H1 (cell line): ENCODE data around the gene PAOX. TPM values are rescaled to one million over a fixed set of nuclear protein-coding genes. Genes with fewer than 3 reads are reported as not detected.

Experiments
- EP300 ChIP-seq, 2 experiments: IDR thresholded peaks; 1 replicate in 1 of 2; 2 replicates in 1 of 2; pipeline ENCODE4 v1.6.1; 2011 to 2012; ENCODE audit warnings: low read depth in 2 of 2, low read length in 2 of 2, mild to moderate bottlenecking in 2 of 2, borderline replicate concordance in 1 of 2, inconsistent platforms in 1 of 2, moderate library complexity in 1 of 2
- PHF8 ChIP-seq: fragments of 200-600 bp; sonication (generic); conservative IDR thresholded peaks from 2 replicates; pipeline ENCODE4 v1.7.1; 2012; ENCODE audit warnings: low read depth, mild to moderate bottlenecking, inconsistent platforms, low read length, moderate library complexity
- RBBP5 ChIP-seq: IDR thresholded peaks from 2 replicates; pipeline ENCODE4 v1.7.1; 2012; ENCODE audit warnings: low read depth, mild to moderate bottlenecking, inconsistent platforms, low read length, moderate library complexity, borderline replicate concordance
- RXRA ChIP-seq: IDR thresholded peaks from 2 replicates; pipeline ENCODE4 v1.6.1; 2011; ENCODE audit warnings: low read depth, mild to moderate bottlenecking, low read length, moderate library complexity; ENCODE audit not compliant: insufficient read depth
- SAP30 ChIP-seq: fragments of 300-600 bp; sonication (generic); IDR thresholded peaks from 2 replicates; pipeline ENCODE4 v1.7.1; 2012; ENCODE audit warnings: low read length, moderate library complexity, mild to moderate bottlenecking, inconsistent platforms; ENCODE audit not compliant: insufficient read depth, insufficient replicate concordance
- SP2 ChIP-seq: IDR thresholded peaks from 2 replicates; pipeline ENCODE4 v1.6.1; 2012; ENCODE audit warnings: mild to moderate bottlenecking, low read length, inconsistent platforms
- ZNF274 ChIP-seq: IDR thresholded peaks from 2 replicates; pipeline ENCODE4 v1.7.0; 2012; ENCODE audit warnings: low read length, borderline replicate concordance; ENCODE audit errors: extremely low read depth
- polyA plus RNA-seq, 7 experiments: library from polyadenylated mRNA; depleted of rRNA in 3 of 7; stranded (reverse) in 5 of 7; unstranded in 2 of 7; fragments of >200 nt in 5 of 7; fragments of 200-250 nt in 2 of 7; gene quantifications; 1 replicate in 5 of 7; 2 replicates in 1 of 7; 4 replicates in 1 of 7; pipeline versions ENCODE4 v1.2.1 to v1.2.3, GENCODE V29; 2011 to 2013; ENCODE audit warnings: missing spikeins in 2 of 7, mixed read lengths in 2 of 7
- total RNA-seq: library from RNA; stranded (reverse); fragmentation: NEBNext Ultra II Directional; extraction: Animal tissue kit (Norgen Biotek cat#: 25700); gene quantifications from 2 replicates; pipeline ENCODE4 v1.2.1, GENCODE V29; 2021
- TF ChIP-seq, protein P1 (sequence below): fragments of 300-600 bp; sonication (generic); IDR thresholded peaks from 2 replicates; pipeline ENCODE4 v1.7.1; 2012; ENCODE audit warnings: low read length, moderate library complexity, mild to moderate bottlenecking, inconsistent platforms; ENCODE audit not compliant: insufficient replicate concordance
- TF ChIP-seq, protein P2 (sequence below): IDR thresholded peaks from 2 replicates; pipeline ENCODE4 v1.6.1; 2012; ENCODE audit warnings: inconsistent platforms
- TF ChIP-seq, protein P3 (sequence below): IDR thresholded peaks from 2 replicates; pipeline ENCODE4 v1.6.1; 2011; ENCODE audit warnings: low read depth, mild to moderate bottlenecking, low read length; ENCODE audit not compliant: insufficient read depth

PAOX gene
- total and polyA plus RNA-seq, 2 of the 8 experiments (the other 6 are each of a cell fraction or from before 2014, with no cell fraction given): 3.7 to 4.3 TPM

DNA sequence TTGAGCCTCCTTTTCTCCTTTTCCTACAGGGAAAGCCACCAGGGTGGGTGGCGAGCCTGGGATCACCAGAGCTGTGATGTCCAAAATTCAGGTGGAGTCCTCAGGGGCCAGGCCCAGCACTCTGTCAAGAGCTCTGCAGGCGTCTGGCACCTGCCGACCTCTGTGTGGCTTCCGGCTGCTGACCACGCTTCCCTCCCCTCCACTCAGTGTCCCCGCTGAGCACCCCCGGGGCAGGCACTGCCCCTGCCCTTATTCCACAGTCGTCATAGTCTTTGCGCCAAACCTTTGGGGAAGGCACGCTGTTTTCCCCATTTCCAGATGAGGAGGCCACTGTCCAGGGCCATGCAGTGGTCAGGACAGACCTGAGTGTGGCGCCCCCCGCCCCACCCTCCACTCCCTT lies 22.4 kb downstream of the PAOX start (continued):
- TF ChIP-seq, protein P1, sequence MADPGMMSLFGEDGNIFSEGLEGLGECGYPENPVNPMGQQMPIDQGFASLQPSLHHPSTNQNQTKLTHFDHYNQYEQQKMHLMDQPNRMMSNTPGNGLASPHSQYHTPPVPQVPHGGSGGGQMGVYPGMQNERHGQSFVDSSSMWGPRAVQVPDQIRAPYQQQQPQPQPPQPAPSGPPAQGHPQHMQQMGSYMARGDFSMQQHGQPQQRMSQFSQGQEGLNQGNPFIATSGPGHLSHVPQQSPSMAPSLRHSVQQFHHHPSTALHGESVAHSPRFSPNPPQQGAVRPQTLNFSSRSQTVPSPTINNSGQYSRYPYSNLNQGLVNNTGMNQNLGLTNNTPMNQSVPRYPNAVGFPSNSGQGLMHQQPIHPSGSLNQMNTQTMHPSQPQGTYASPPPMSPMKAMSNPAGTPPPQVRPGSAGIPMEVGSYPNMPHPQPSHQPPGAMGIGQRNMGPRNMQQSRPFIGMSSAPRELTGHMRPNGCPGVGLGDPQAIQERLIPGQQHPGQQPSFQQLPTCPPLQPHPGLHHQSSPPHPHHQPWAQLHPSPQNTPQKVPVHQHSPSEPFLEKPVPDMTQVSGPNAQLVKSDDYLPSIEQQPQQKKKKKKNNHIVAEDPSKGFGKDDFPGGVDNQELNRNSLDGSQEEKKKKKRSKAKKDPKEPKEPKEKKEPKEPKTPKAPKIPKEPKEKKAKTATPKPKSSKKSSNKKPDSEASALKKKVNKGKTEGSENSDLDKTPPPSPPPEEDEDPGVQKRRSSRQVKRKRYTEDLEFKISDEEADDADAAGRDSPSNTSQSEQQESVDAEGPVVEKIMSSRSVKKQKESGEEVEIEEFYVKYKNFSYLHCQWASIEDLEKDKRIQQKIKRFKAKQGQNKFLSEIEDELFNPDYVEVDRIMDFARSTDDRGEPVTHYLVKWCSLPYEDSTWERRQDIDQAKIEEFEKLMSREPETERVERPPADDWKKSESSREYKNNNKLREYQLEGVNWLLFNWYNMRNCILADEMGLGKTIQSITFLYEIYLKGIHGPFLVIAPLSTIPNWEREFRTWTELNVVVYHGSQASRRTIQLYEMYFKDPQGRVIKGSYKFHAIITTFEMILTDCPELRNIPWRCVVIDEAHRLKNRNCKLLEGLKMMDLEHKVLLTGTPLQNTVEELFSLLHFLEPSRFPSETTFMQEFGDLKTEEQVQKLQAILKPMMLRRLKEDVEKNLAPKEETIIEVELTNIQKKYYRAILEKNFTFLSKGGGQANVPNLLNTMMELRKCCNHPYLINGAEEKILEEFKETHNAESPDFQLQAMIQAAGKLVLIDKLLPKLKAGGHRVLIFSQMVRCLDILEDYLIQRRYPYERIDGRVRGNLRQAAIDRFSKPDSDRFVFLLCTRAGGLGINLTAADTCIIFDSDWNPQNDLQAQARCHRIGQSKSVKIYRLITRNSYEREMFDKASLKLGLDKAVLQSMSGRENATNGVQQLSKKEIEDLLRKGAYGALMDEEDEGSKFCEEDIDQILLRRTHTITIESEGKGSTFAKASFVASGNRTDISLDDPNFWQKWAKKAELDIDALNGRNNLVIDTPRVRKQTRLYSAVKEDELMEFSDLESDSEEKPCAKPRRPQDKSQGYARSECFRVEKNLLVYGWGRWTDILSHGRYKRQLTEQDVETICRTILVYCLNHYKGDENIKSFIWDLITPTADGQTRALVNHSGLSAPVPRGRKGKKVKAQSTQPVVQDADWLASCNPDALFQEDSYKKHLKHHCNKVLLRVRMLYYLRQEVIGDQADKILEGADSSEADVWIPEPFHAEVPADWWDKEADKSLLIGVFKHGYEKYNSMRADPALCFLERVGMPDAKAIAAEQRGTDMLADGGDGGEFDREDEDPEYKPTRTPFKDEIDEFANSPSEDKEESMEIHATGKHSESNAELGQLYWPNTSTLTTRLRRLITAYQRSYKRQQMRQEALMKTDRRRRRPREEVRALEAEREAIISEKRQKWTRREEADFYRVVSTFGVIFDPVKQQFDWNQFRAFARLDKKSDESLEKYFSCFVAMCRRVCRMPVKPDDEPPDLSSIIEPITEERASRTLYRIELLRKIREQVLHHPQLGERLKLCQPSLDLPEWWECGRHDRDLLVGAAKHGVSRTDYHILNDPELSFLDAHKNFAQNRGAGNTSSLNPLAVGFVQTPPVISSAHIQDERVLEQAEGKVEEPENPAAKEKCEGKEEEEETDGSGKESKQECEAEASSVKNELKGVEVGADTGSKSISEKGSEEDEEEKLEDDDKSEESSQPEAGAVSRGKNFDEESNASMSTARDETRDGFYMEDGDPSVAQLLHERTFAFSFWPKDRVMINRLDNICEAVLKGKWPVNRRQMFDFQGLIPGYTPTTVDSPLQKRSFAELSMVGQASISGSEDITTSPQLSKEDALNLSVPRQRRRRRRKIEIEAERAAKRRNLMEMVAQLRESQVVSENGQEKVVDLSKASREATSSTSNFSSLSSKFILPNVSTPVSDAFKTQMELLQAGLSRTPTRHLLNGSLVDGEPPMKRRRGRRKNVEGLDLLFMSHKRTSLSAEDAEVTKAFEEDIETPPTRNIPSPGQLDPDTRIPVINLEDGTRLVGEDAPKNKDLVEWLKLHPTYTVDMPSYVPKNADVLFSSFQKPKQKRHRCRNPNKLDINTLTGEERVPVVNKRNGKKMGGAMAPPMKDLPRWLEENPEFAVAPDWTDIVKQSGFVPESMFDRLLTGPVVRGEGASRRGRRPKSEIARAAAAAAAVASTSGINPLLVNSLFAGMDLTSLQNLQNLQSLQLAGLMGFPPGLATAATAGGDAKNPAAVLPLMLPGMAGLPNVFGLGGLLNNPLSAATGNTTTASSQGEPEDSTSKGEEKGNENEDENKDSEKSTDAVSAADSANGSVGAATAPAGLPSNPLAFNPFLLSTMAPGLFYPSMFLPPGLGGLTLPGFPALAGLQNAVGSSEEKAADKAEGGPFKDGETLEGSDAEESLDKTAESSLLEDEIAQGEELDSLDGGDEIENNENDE: no peak
- TF ChIP-seq EP300 (IDR thresholded peaks at IDR 0.05; ENCODE audit: borderline replicate concordance in 1 of 2, low read depth in 2 of 2, low read length in 2 of 2): no peak
- no peak for TF ChIP-seq RBBP5
- TF ChIP-seq SP2: no peak
- TF ChIP-seq PHF8: no peak
- TF ChIP-seq, protein P2, sequence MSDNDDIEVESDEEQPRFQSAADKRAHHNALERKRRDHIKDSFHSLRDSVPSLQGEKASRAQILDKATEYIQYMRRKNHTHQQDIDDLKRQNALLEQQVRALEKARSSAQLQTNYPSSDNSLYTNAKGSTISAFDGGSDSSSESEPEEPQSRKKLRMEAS: no peak
- no peak for TF ChIP-seq ZNF274
- TF ChIP-seq RXRA: no peak
- TF ChIP-seq SAP30: no peak
- TF ChIP-seq, protein P3, sequence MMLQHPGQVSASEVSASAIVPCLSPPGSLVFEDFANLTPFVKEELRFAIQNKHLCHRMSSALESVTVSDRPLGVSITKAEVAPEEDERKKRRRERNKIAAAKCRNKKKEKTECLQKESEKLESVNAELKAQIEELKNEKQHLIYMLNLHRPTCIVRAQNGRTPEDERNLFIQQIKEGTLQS: no peak
